ENCODE results near the gene ABCB9.

DNA sequence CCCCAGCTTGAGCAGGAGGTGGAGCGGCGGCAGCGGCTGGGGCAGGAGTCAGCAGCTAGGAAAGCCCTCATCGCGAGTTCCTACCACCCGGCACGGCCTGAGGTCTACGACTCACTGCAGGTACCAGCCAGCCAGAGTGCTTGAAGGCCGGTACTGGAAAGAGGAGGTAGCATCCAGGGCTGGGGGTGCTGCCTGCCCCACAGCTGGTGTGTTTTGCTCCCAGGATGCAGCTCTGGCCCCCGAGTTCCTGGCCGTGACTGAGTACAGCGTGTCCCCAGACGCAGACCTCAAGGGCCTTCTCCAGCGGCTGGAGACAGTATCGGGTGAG lies 10.3 kb upstream of the ABCB9 start:
- TF ChIP-seq, protein P1, sequence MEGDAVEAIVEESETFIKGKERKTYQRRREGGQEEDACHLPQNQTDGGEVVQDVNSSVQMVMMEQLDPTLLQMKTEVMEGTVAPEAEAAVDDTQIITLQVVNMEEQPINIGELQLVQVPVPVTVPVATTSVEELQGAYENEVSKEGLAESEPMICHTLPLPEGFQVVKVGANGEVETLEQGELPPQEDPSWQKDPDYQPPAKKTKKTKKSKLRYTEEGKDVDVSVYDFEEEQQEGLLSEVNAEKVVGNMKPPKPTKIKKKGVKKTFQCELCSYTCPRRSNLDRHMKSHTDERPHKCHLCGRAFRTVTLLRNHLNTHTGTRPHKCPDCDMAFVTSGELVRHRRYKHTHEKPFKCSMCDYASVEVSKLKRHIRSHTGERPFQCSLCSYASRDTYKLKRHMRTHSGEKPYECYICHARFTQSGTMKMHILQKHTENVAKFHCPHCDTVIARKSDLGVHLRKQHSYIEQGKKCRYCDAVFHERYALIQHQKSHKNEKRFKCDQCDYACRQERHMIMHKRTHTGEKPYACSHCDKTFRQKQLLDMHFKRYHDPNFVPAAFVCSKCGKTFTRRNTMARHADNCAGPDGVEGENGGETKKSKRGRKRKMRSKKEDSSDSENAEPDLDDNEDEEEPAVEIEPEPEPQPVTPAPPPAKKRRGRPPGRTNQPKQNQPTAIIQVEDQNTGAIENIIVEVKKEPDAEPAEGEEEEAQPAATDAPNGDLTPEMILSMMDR (IDR thresholded peaks at IDR 0.05), result no peak
- no peak for TF ChIP-seq POLR2A (IDR thresholded peaks at IDR 0.05)

All from uterus (tissue), 2 donors.